ENCODE measurements around the gene UBA52.

Gene UBA52

GRCh38 chr19:18612772-18613588 is 41.3 kb downstream of the UBA52 start, which contains the start of gene TMEM59L:
Gene TMEM59L, plus strand, starts transcription at chr19:18612870. Its CDS starts 89 bp downstream, at chr19:18612959.
- FAIRE-seq (no peak), DNase-seq (ENCODE audit: insufficient read length, low spot score) (no peak)
- TF ChIP-seq POLR2A (IDR thresholded peaks at IDR 0.05; ENCODE audit: low read depth, low read length), result peak; percentile 21; the same call in 1 of the 2 replicates

GRCh38 chr19:18613589-18614234 is 42.1 kb downstream of the UBA52 start:
- no peak for TF ChIP-seq POLR2A (IDR thresholded peaks at IDR 0.05; ENCODE audit: low read depth, low read length)
- DNase-seq (ENCODE audit: insufficient read length, low spot score), result no peak
- FAIRE-seq, result no peak

DNA sequence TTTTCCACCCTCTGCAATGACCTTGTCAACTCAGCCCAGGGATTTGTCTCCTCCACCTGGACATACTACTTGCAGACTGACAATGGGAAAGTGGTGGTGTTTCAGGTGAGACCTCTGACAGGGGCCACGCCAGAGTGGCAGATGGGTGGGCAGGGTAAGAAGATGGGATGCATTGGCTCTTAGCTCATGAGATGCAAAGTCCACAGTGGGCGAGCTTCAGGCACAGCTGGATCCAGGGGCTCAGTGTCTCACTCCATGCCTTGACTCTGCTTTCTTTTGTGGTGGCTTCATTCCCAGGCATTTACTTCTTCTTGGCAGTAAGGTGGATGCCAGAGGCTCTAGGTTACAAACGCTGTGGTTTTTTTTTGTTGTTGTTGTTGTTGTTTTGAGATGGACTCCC is 44.4 kb downstream of the UBA52 start:
- FAIRE-seq (no peak), DNase-seq (ENCODE audit: insufficient read length, low spot score) (no peak)
- no peak for TF ChIP-seq POLR2A (IDR thresholded peaks at IDR 0.05; ENCODE audit: low read depth, low read length)

DNA sequence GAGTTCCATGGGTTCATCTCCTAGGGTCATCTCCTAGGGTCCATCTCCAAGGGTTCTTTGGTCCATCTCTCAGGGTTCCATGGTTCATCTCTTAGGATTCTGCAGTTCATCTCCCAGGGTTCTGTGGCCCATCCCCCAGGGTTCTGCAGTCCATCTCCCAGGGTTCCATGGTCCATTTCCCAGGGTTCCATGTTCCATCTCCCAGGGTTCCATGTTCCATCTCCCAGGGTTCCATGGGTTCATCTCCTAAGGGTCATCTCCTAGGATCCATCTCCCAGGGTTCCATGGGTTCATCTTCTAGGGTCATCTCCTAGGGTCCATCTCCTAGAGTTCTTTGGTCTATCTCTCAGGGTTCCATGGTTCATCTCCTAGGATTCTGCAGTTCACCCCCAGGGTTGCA is 45.9 kb downstream of the UBA52 start:
- FAIRE-seq, result no peak
- DNase-seq (ENCODE audit: insufficient read length, low spot score), result no peak
- no peak for TF ChIP-seq POLR2A (IDR thresholded peaks at IDR 0.05; ENCODE audit: low read depth, low read length)

- no peak for TF ChIP-seq POLR2A (IDR thresholded peaks at IDR 0.05; ENCODE audit: low read depth, low read length)
- DNase-seq (ENCODE audit: insufficient read length, low spot score), result no peak
- no peak for FAIRE-seq
Measured at GRCh38 chr19:18618236-18618635, 46.6 kb downstream of the UBA52 start.

DNA sequence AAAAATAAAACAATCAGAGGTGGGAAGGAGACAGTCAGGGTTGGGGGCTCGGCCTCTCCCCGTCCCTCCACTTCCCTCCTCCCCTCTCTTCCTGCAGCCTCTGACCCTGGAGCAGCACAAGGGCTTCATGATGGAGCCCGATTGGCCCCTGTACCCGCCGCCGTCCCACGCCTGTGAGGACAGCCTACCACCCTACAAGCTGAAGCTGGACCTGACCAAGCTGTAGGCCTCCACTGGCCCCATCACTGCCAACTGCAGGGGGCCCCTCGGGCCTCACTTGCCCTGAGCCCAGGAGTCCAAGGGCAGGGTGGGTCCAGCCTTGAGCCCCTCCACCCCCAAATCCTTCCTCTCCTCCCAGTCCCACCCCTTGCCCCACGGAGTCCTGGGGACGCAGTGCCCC is 48.7 kb downstream of the UBA52 start:
- TF ChIP-seq POLR2A (IDR thresholded peaks at IDR 0.05; ENCODE audit: low read depth, low read length), result no peak
- no peak for FAIRE-seq
- no peak for DNase-seq (ENCODE audit: insufficient read length, low spot score)

GRCh38 chr19:18620902-18621301 is 49.2 kb downstream of the UBA52 start:
- TF ChIP-seq POLR2A (IDR thresholded peaks at IDR 0.05; ENCODE audit: low read depth, low read length), result no peak
- FAIRE-seq, result no peak
- DNase-seq (ENCODE audit: insufficient read length, low spot score), result no peak

- TF ChIP-seq POLR2A (IDR thresholded peaks at IDR 0.05; ENCODE audit: low read depth, low read length), result no peak
- DNase-seq (ENCODE audit: insufficient read length, low spot score), result no peak
- FAIRE-seq, result no peak
Measured at GRCh38 chr19:18626906-18627305, 55.2 kb downstream of the UBA52 start.
